ENCODE results near the gene TECTA.

The TECTA gene

GRCh38 chr11:121100943-121101342, at the start of gene TECTA:
TECTA (plus strand) TSS chr11:121101243; CDS start chr11:121102666, 1,423 bp downstream.
- in situ Hi-C loops (cut with MboI; ENCODE audit: low pct_unique_long_range_greater_than_20kb, low sequenced_read_pairs), result no loop called here
- DNase-seq, result no peak

GRCh38 chr11:121053244-121053643, 47.8 kb upstream of the TECTA start:
- in situ Hi-C loops (cut with MboI; ENCODE audit: low pct_unique_long_range_greater_than_20kb, low sequenced_read_pairs), result no loop called here
- no peak for DNase-seq

GRCh38 chr11:121054266-121054665, 46.8 kb upstream of the TECTA start:
- in situ Hi-C loops (cut with MboI; ENCODE audit: low pct_unique_long_range_greater_than_20kb, low sequenced_read_pairs), result no loop called here
- no peak for DNase-seq

- in situ Hi-C loops (cut with MboI; ENCODE audit: low pct_unique_long_range_greater_than_20kb, low sequenced_read_pairs), result no loop called here
- DNase-seq, result no peak
Observed at GRCh38 chr11:121055076-121055475, 46.0 kb upstream of the TECTA start.

- DNase-seq, result no peak
- in situ Hi-C loops (cut with MboI; ENCODE audit: low pct_unique_long_range_greater_than_20kb, low sequenced_read_pairs), result no loop called here
Observed at GRCh38 chr11:121057922-121058321, 43.1 kb upstream of the TECTA start.

GRCh38 chr11:121058941-121059340, 42.1 kb upstream of the TECTA start:
- in situ Hi-C loops (cut with MboI; ENCODE audit: low pct_unique_long_range_greater_than_20kb, low sequenced_read_pairs), result no loop called here
- no peak for DNase-seq

- no peak for DNase-seq
- in situ Hi-C loops (cut with MboI; ENCODE audit: low pct_unique_long_range_greater_than_20kb, low sequenced_read_pairs), result no loop called here
Observed at GRCh38 chr11:121059605-121060004, 41.4 kb upstream of the TECTA start.

- in situ Hi-C loops (cut with MboI; ENCODE audit: low pct_unique_long_range_greater_than_20kb, low sequenced_read_pairs), result no loop called here
- DNase-seq, result peak; percentile 9
Observed at GRCh38 chr11:121063728-121064127, 37.3 kb upstream of the TECTA start.

- no peak for DNase-seq
- in situ Hi-C loops (cut with MboI; ENCODE audit: low pct_unique_long_range_greater_than_20kb, low sequenced_read_pairs), result no loop called here
Observed at GRCh38 chr11:121066623-121067022, 34.4 kb upstream of the TECTA start.

- no peak for DNase-seq
- in situ Hi-C loops (cut with MboI; ENCODE audit: low pct_unique_long_range_greater_than_20kb, low sequenced_read_pairs), result no loop called here
Observed at GRCh38 chr11:121067026-121067425, 34.0 kb upstream of the TECTA start.

- no peak for DNase-seq
- in situ Hi-C loops (cut with MboI; ENCODE audit: low pct_unique_long_range_greater_than_20kb, low sequenced_read_pairs), result no loop called here
Observed at GRCh38 chr11:121067453-121067852, 33.6 kb upstream of the TECTA start.

GRCh38 chr11:121067962-121068647, 32.9 kb upstream of the TECTA start:
- no peak for DNase-seq
- in situ Hi-C loops (cut with MboI; ENCODE audit: low pct_unique_long_range_greater_than_20kb, low sequenced_read_pairs), result no loop called here

- in situ Hi-C loops (cut with MboI; ENCODE audit: low pct_unique_long_range_greater_than_20kb, low sequenced_read_pairs), result no loop called here
- no peak for DNase-seq
Observed at GRCh38 chr11:121068787-121069186, 32.3 kb upstream of the TECTA start.

GRCh38 chr11:121070951-121071845, 29.8 kb upstream of the TECTA start:
- in situ Hi-C loops (cut with MboI; ENCODE audit: low pct_unique_long_range_greater_than_20kb, low sequenced_read_pairs), result no loop called here
- peak; percentile 38 for DNase-seq

GRCh38 chr11:121071846-121072450, 29.1 kb upstream of the TECTA start:
- DNase-seq, result no peak
- in situ Hi-C loops (cut with MboI; ENCODE audit: low pct_unique_long_range_greater_than_20kb, low sequenced_read_pairs), result no loop called here

- in situ Hi-C loops (cut with MboI; ENCODE audit: low pct_unique_long_range_greater_than_20kb, low sequenced_read_pairs), result no loop called here
- no peak for DNase-seq
Observed at GRCh38 chr11:121081321-121081720, 19.7 kb upstream of the TECTA start.

- in situ Hi-C loops (cut with MboI; ENCODE audit: low pct_unique_long_range_greater_than_20kb, low sequenced_read_pairs), result no loop called here
- no peak for DNase-seq
Observed at GRCh38 chr11:121082219-121082618, 18.8 kb upstream of the TECTA start.

- in situ Hi-C loops (cut with MboI; ENCODE audit: low pct_unique_long_range_greater_than_20kb, low sequenced_read_pairs), result no loop called here
- DNase-seq, result peak; percentile 5
Observed at GRCh38 chr11:121082670-121083069, 18.4 kb upstream of the TECTA start.

GRCh38 chr11:121086866-121087265, 14.2 kb upstream of the TECTA start:
- DNase-seq, result no peak
- in situ Hi-C loops (cut with MboI; ENCODE audit: low pct_unique_long_range_greater_than_20kb, low sequenced_read_pairs), result no loop called here

GRCh38 chr11:121089566-121089965, 11.5 kb upstream of the TECTA start:
- no peak for DNase-seq
- in situ Hi-C loops (cut with MboI; ENCODE audit: low pct_unique_long_range_greater_than_20kb, low sequenced_read_pairs), result no loop called here
